Spleen (tissue), 11 donors: Measurements from ENCODE around the gene HLCS. TPM values are rescaled to one million over a fixed set of nuclear protein-coding genes. Genes with fewer than 3 reads are reported as not detected.

Experiments used
- DNase-seq: peaks from one replicate; pipeline ENCODE4 v3.0.0-alpha.2; 2020
- H3K27ac ChIP-seq, 8 donors: fragments of 200-600 bp; sonication (generic) in 7 of 8; 1 replicate in 4 of 8; 2 replicates in 4 of 8; pipeline versions ENCODE4 v1.5.0 to v1.8.0; 2016 to 2021; ENCODE audit warnings: inconsistent platforms in 4 of 8, mild to moderate bottlenecking in 4 of 8, moderate library complexity in 1 of 8
- H3K27me3 ChIP-seq, 7 donors: fragments of 200-600 bp; sonication (generic) in 6 of 7; replicated peaks in 1 of 7; 1 replicate in 4 of 7; 2 replicates in 3 of 7; pipeline versions ENCODE4 v1.5.0 to v1.8.0; 2016 to 2021; ENCODE audit warnings: inconsistent platforms in 3 of 7, mild to moderate bottlenecking in 1 of 7
- H3K36me3 ChIP-seq, 6 donors: fragments of 200-600 bp; sonication (generic) in 5 of 6; 1 replicate in 4 of 6; 2 replicates in 2 of 6; pipeline versions ENCODE4 v1.5.0 to v1.8.0; 2016 to 2021; ENCODE audit warnings: inconsistent platforms in 2 of 6
- H3K4me1 ChIP-seq, 6 donors: fragments of 200-600 bp; sonication (generic) in 5 of 6; 1 replicate in 3 of 6; 2 replicates in 3 of 6; pipeline versions ENCODE4 v1.5.0 to v1.8.0; 2016 to 2021; ENCODE audit warnings: inconsistent platforms in 3 of 6
- H3K4me3 ChIP-seq, 8 donors: fragments of 200-600 bp; sonication (generic) in 7 of 8; 1 replicate in 4 of 8; 2 replicates in 4 of 8; pipeline versions ENCODE4 v1.5.0 to v1.8.0; 2016 to 2021; ENCODE audit warnings: inconsistent platforms in 4 of 8, mild to moderate bottlenecking in 4 of 8, moderate library complexity in 2 of 8
- H3K9me3 ChIP-seq, 8 donors: fragments of 200-600 bp; sonication (generic) in 7 of 8; 1 replicate in 4 of 8; 2 replicates in 4 of 8; pipeline versions ENCODE4 v1.5.0 to v1.8.0; 2016 to 2021; ENCODE audit warnings: inconsistent platforms in 4 of 8
- POLR2A ChIP-seq, 3 donors: fragments of 450-650 bp; IDR thresholded peaks; one replicate each; pipeline ENCODE4 v1.5.1; 2017; ENCODE audit warnings: antibody characterized with exemption in 3 of 3, mild to moderate bottlenecking in 1 of 3
- POLR2AphosphoS5 ChIP-seq, 3 donors: sonication (generic); formaldehyde crosslinking; IDR thresholded peaks; one replicate each; pipeline ENCODE4 v1.5.1; 2017; ENCODE audit warnings: antibody characterized with exemption in 3 of 3
- WGBS, 5 donors: extraction: QIAGEN DNeasy Blood & Tissue Kit in 3 of 5; methylation state at CpG; one replicate each; pipeline versions ENCODE4 v1.1.5 to v1.1.7; 2013 to 2018; 5-methylcytosine and 5-hydroxymethylcytosine counted together
- intact Hi-C: fragments of 100-400 bp; cut with DNase I; formaldehyde crosslinking; loops from one replicate; pipeline ENCODE4 v1.15.0; 2023; ENCODE audit warnings: low total_unique reads
- polyA plus RNA-seq, 3 donors: library from polyadenylated mRNA; stranded (reverse); fragments of 200-250 nt; gene quantifications; one replicate each; pipeline ENCODE4 v1.2.1, GENCODE V29; 2013
- total RNA-seq, 7 donors: library from RNA; depleted of rRNA in 3 of 7; stranded (reverse); fragments of >200 nt in 3 of 7; fragmentation: NEBNext Ultra II Directional in 4 of 7; extraction: Animal tissue kit (Norgen Biotek cat#: 25700) in 4 of 7; gene quantifications; one replicate each; pipeline versions ENCODE4 v1.1.0 to v1.2.1, GENCODE V29; 2016 to 2021
- TF ChIP-seq, protein P1 (sequence below), 11 experiments: fragments of 200-600 bp in 7 of 11; fragments of 450-650 bp in 4 of 11; sonication (generic) in 4 of 11; IDR thresholded peaks in 8 of 11; conservative IDR thresholded peaks in 3 of 11; 1 replicate in 7 of 11; 2 replicates in 4 of 11; pipeline versions ENCODE4 v1.4.0 to v1.8.0; 2016 to 2021; ENCODE audit warnings: antibody characterized with exemption in 11 of 11, inconsistent platforms in 4 of 11, mild to moderate bottlenecking in 1 of 11
- donor health status: healthy with polysubstance abuse.
- donor health status: DM: no; HTN: no; CAD: no; lungs with moderate emphysema.
- donor health status: DM: no; HTN: no; CAD: no.
- donor health status: Bipolar disorder and iron deficiency.
- donor health status: healthy.
- donor health status: DM: no; HTN: no; CAD: no.
- donor health status: DM: yes; HTN: yes; CAD: no.

Gene HLCS
- total and polyA plus RNA-seq, 10 donors, result 1.7 to 22.8 (median 16.3) TPM

DNA sequence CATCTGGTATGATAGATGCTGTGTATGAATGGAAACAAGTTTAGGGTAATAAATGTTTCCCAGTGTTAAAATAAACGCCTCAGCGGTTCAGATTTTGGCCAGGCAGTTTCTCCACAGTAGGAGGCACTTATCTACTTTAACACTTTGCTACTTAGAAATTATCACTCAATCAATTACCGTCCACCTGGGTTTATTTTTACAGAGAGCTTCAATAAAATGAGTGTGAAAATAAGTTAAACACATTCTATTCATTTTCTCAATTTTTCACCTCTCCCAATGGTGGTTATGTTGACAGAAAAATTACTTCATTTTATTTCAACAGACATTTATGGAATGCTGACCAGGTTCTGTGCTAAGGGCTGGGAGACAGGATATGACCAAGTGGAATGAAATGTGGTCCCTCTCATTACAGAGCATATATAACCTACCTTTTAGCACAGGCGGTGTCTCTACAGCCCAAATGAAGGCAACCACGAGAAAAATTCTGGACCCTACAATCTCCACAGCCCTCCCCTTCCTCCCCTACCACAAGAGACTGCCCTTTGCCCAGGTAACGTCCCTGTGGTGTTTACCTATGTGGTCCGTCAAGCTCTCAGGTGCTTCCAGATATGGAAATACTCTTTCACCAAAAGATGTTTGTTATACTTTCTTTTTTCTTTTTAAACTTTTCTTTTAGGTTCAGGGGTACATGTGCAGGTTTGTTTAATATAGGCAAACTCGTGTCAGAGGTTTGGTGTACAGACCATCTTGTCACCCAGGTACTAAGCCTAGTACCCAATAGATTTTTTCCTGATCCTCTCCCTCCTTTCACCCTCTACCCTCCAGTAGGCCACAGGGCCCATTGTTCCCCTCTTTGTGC lies 105.5 kb downstream of the HLCS start:
- intact Hi-C loops, result no loop called here
- WGBS, 5 donors, result 86 to 95% (median 91%) methylated on average over 8 of the region's 8 CpGs
- Histone ChIP-seq H3K36me3 (peaks cover 0 to 6% (median 0%) of the 10 kb centered on the region in 6 donors), H3K4me1 (peaks cover 0 to 19% (median 14%) of the 10 kb centered on the region in 6 donors), H3K27ac (peak overlapping the region; percentile 1 to 62 (median 39)), H3K27me3 (no peaks in the 10 kb centered on the region), H3K4me3 (no peak overlapping the region), H3K9me3 (no peaks in the 10 kb centered on the region)
- TF ChIP-seq, protein P1, sequence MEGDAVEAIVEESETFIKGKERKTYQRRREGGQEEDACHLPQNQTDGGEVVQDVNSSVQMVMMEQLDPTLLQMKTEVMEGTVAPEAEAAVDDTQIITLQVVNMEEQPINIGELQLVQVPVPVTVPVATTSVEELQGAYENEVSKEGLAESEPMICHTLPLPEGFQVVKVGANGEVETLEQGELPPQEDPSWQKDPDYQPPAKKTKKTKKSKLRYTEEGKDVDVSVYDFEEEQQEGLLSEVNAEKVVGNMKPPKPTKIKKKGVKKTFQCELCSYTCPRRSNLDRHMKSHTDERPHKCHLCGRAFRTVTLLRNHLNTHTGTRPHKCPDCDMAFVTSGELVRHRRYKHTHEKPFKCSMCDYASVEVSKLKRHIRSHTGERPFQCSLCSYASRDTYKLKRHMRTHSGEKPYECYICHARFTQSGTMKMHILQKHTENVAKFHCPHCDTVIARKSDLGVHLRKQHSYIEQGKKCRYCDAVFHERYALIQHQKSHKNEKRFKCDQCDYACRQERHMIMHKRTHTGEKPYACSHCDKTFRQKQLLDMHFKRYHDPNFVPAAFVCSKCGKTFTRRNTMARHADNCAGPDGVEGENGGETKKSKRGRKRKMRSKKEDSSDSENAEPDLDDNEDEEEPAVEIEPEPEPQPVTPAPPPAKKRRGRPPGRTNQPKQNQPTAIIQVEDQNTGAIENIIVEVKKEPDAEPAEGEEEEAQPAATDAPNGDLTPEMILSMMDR (IDR thresholded peaks at IDR 0.05 in 8 of 11, conservative IDR thresholded peaks at IDR 0.05 in 3 of 11), result no peak
- TF ChIP-seq POLR2A (IDR thresholded peaks at IDR 0.05), result no peak
- no peak for TF ChIP-seq POLR2AphosphoS5 (IDR thresholded peaks at IDR 0.05)
- no peak for DNase-seq

DNA sequence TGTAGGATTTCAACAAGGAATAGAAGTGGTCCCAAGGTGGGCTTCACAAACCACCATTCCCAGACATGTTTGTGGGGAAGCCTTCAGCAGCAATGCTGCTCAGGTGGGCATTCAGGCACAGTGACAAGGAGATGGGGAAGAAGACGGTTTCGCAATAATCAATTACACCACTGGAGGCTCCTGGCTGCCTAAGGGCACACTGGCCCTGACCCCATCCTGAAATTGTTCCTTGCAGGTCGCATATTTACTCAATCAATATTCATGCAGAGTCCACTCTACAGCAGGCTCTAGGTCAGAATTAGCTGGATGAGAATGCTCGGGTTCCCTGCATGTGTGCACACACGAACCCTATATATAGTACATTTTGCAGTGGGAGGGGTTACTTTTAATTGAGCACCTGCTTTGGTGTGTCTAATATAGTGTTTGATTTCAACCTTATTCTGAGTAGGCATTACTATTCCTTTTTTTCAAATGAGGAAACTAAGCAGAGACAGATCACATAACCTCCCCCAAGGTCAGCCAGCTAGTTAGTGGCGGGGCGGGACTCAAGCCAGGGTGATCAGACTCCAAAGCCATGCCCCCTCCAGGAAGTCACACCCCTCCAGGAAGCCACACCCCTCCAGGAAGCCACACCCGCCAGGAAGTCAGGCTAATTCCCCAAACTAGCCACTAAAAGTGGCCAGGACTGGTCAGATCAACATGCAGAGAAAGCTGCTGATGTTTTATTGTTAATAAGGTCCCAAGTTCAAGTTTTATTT lies 106.5 kb downstream of the HLCS start:
- WGBS, 5 donors, result 46 to 69% (median 60%) methylated on average over 8 of the region's 8 CpGs
- TF ChIP-seq, protein P1 (IDR thresholded peaks at IDR 0.05 in 8 of 11, conservative IDR thresholded peaks at IDR 0.05 in 3 of 11), result no peak
- peak; percentile 34 to 72 (median 68) for TF ChIP-seq POLR2AphosphoS5 (IDR thresholded peaks at IDR 0.05)
- Histone ChIP-seq H3K4me1 (peaks cover 0 to 20% (median 14%) of the 10 kb centered on the region in 6 donors), H3K27me3 (no peaks in the 10 kb centered on the region), H3K27ac (peak overlapping the region in 6 of 8 donors; percentile 1 to 62 (median 48)), H3K9me3 (no peaks in the 10 kb centered on the region), H3K36me3 (peaks cover 0 to 6% (median 0%) of the 10 kb centered on the region in 6 donors), H3K4me3 (no peak overlapping the region)
- intact Hi-C loops, result no loop called here
- peak; percentile 89 for DNase-seq

DNA sequence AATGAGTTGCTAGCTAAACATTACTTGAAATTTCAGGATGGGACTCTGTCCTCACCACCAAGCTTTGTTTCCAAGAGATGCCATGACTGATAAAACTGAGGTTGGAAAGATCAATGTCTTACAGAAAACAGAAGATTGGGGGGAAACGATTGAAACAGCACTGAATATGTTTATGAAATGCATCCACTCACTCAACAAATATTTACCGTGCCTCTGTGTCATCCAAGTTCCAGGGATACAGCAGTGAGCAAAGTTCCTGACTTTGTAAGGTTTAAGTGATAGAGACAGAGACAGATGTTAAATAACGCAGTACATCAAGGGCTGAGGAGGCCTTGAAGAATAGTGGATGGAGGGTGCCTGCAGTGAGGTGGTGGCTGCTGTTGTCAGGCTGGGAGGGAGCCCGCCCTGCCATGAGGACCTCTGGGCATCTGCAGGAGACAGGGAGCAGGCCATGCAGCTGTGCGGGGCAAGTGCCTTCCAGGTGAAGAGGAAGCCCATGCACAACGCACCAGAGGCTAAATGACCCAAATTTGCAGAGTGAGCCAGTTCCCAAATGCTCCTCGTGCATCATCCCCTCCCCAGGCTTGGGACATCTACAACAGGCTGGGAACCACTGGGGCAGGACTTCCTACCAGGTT lies 108.0 kb downstream of the HLCS start:
- TF ChIP-seq, protein P1 (IDR thresholded peaks at IDR 0.05 in 8 of 11, conservative IDR thresholded peaks at IDR 0.05 in 3 of 11), result no peak
- no peak for TF ChIP-seq POLR2AphosphoS5 (IDR thresholded peaks at IDR 0.05)
- no peak for TF ChIP-seq POLR2A (IDR thresholded peaks at IDR 0.05)
- no peak for DNase-seq
- Histone ChIP-seq H3K9me3 (no peaks in the 10 kb centered on the region), H3K36me3 (peaks cover 0 to 6% (median 0%) of the 10 kb centered on the region in 6 donors), H3K27ac (no peak overlapping the region), H3K4me3 (no peak overlapping the region), H3K27me3 (no peaks in the 10 kb centered on the region), H3K4me1 (peaks cover 0 to 30% (median 17%) of the 10 kb centered on the region in 6 donors)
- WGBS, 5 donors, result 90 to 97% (median 94%) methylated on average over 7 of the region's 7 CpGs
- intact Hi-C loops, result no loop called here
